ENCODE measurements around the gene TMEM61.

GRCh38 chr1:54995013-54995760 is 14.8 kb downstream of the TMEM61 start:
- TF ChIP-seq EZH2 (IDR thresholded peaks at IDR 0.05) (no peak), CTCF (IDR thresholded peaks at IDR 0.05) (no peak), EZH2phosphoT487 (IDR thresholded peaks at IDR 0.05) (no peak)

Data from neural progenitor cell (in vitro differentiated cells).